Spinal cord (tissue), 4 donors: ENCODE data around the gene TMEM179. TPM values are rescaled to one million over a fixed set of nuclear protein-coding genes. Genes with fewer than 3 reads are reported as not detected.

Experiments used
- polyA plus RNA-seq, 2 donors: library from polyadenylated mRNA; unstranded; fragments of 120-200 nt; gene quantifications; one replicate each; pipeline ENCODE4 v1.2.1, GENCODE V29; 2013; ENCODE audit not compliant: insufficient read length in 2 of 2
- total RNA-seq, 2 donors: library from RNA; depleted of rRNA in 1 of 2; stranded (reverse); fragments of 120-200 nt in 1 of 2; fragments of >200 nt in 1 of 2; gene quantifications; one replicate each; pipeline versions ENCODE4 v1.2.3 to v1.2.4, GENCODE V29; 2013 to 2014

Gene TMEM179
- total and polyA plus RNA-seq, 4 donors, result 9.4 to 65.5 (median 39.0) TPM

Other genes starting within 250 kb of the TMEM179 start
- gene C14orf180, start 25.0 kb downstream of the TMEM179 start, total RNA-seq, result 1 to 10 TPM in 1 of 2 donors, under 1 TPM in 1; 0.10 to 6.0 TPM
- under 1 TPM; 0.20 to 0.29 TPM for gene C14orf180, start 25.0 kb downstream of the TMEM179 start, polyA plus RNA-seq
- gene INF2, start 84.8 kb upstream of the TMEM179 start, total RNA-seq, result 10 to 100 TPM; 22.8 to 43.0 TPM
- gene INF2, start 84.8 kb upstream of the TMEM179 start, polyA plus RNA-seq, result 10 to 100 TPM; 44.9 to 72.8 TPM
- gene ADSS1, start 119.5 kb upstream of the TMEM179 start, total RNA-seq, result 10 to 100 TPM in 1 of 2 donors, 1 to 10 TPM in 1; 5.3 to 20.8 TPM
- 10 to 100 TPM; 12.0 to 16.2 TPM for gene ADSS1, start 119.5 kb upstream of the TMEM179 start, polyA plus RNA-seq
- 10 to 100 TPM; 30.6 to 83.3 TPM for gene SIVA1, start 148.4 kb upstream of the TMEM179 start, total RNA-seq
- gene SIVA1, start 148.4 kb upstream of the TMEM179 start, polyA plus RNA-seq, result 10 to 100 TPM; 43.9 to 55.4 TPM
- gene AKT1, start 191.0 kb upstream of the TMEM179 start, total RNA-seq, result 100 to 1,000 TPM in 1 of 2 donors, 10 to 100 TPM in 1; 60.3 to 143 TPM
- gene AKT1, start 191.0 kb upstream of the TMEM179 start, polyA plus RNA-seq, result 100 to 1,000 TPM; 160 to 174 TPM
- gene ZBTB42, start 196.3 kb upstream of the TMEM179 start, total RNA-seq, result 1 to 10 TPM in 1 of 2 donors, under 1 TPM in 1; 0.99 to 2.3 TPM
- gene ZBTB42, start 196.3 kb upstream of the TMEM179 start, polyA plus RNA-seq, result 1 to 10 TPM; 1.8 to 1.9 TPM